HG03558 (cell line): ENCODE measurements around the gene DLL1.

Experiments
- ATAC-seq: cut with Tn5 transposase; IDR thresholded peaks from one replicate; pipeline ENCODE4 v1.9.1; 2021; ENCODE audit warnings: moderate number of reproducible peaks; ENCODE audit not compliant: unreplicated experiment; ENCODE audit errors: extremely low read depth

The DLL1 gene

GRCh38 chr6:170253910-170254269 lies 37.0 kb downstream of the DLL1 start:
- ATAC-seq, result no peak

GRCh38 chr6:170253226-170253909 lies 37.5 kb downstream of the DLL1 start:
- no peak for ATAC-seq

- no peak for ATAC-seq
Measured at GRCh38 chr6:170251776-170252571, 38.9 kb downstream of the DLL1 start.

GRCh38 chr6:170250981-170251775 lies 39.7 kb downstream of the DLL1 start:
- no peak for ATAC-seq

- no peak for ATAC-seq
Measured at GRCh38 chr6:170250455-170250854, 40.4 kb downstream of the DLL1 start.

GRCh38 chr6:170249817-170250216 lies 41.1 kb downstream of the DLL1 start:
- no peak for ATAC-seq

- no peak for ATAC-seq
Measured at GRCh38 chr6:170248861-170249600, 41.8 kb downstream of the DLL1 start.

GRCh38 chr6:170248111-170248805 lies 42.6 kb downstream of the DLL1 start:
- ATAC-seq, result no peak

- no peak for ATAC-seq
Measured at GRCh38 chr6:170247178-170247701, 43.6 kb downstream of the DLL1 start.

GRCh38 chr6:170245475-170245992 lies 45.3 kb downstream of the DLL1 start:
- ATAC-seq, result no peak

- ATAC-seq, result no peak
Measured at GRCh38 chr6:170244721-170245474, 46.0 kb downstream of the DLL1 start.

- ATAC-seq, result no peak
Measured at GRCh38 chr6:170243791-170244291, 47.0 kb downstream of the DLL1 start.

GRCh38 chr6:170243386-170243785 lies 47.5 kb downstream of the DLL1 start:
- no peak for ATAC-seq

- no peak for ATAC-seq
Measured at GRCh38 chr6:170238741-170239565, 51.9 kb downstream of the DLL1 start.

GRCh38 chr6:170237999-170238740 lies 52.7 kb downstream of the DLL1 start:
- no peak for ATAC-seq

- no peak for ATAC-seq
Measured at GRCh38 chr6:170236131-170236836, 54.6 kb downstream of the DLL1 start.
